HG02852 (cell line): ENCODE results near the gene SORBS1.
A peak's percentile ranks its signal among the peaks of the same experiment; 100 is the strongest.

ENCODE experiments used
- ATAC-seq: cut with Tn5 transposase; IDR thresholded peaks from one replicate; pipeline ENCODE4 v1.9.1; 2021; ENCODE audit warnings: mild to moderate bottlenecking, moderate library complexity; ENCODE audit not compliant: unreplicated experiment

SORBS1 gene

DNA sequence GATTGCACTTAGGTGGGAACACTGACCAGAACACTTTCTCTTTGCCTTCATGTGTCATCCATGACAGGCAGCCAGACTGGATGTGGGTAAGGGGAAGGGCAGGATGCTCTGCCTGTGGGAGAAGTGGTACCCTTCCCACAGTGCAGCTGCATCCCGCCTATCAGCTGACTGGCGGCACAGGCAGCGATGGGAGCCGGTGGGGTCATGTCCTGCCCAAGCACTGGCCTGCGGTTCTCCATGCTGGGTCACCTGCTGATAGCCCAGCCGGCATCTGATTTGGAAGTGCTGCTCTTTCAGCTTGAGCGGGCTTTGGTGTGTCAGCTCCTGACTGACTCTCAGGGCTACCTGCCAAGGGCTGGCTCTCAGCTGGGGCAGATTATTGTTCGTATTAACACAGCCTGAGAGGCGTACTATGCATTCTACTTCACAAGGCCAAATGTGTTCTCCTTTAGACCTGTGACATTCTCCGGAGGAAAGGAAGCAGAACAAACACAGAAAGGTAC lies 165.2 kb downstream of the SORBS1 start:
- ATAC-seq, result no peak

DNA sequence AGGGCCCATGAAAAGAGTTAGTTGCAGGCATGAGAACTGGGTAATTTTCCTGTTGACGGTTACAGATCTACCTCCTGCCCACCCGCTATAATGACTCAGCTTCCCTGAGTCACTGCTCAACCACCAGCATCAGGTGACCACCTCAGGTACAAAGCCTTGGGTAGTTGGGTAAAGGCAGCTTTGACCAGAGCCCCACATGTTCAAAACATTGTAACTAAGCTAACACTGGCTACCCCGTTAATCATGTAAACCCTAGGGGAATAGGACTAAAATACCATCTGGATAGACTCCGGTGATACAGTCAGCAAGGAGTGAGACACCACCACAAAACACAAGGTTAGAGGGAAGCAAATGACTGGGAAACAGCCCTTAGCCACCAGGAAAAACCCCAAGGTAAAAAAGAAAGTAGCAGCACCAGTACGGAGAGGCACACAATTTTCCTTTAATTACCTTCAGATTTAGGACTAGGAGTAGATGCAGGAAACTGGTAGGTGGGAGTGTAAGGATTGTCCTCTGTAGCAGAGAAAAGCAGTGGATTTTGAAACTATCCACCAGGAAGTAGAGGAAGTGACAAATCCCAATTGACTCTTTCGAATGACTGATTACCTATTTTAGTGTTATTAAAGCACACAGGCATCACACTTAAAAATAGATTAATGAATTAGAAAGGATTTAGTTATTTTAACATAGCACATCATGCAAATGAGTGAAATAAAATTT lies 166.8 kb downstream of the SORBS1 start:
- no peak for ATAC-seq

DNA sequence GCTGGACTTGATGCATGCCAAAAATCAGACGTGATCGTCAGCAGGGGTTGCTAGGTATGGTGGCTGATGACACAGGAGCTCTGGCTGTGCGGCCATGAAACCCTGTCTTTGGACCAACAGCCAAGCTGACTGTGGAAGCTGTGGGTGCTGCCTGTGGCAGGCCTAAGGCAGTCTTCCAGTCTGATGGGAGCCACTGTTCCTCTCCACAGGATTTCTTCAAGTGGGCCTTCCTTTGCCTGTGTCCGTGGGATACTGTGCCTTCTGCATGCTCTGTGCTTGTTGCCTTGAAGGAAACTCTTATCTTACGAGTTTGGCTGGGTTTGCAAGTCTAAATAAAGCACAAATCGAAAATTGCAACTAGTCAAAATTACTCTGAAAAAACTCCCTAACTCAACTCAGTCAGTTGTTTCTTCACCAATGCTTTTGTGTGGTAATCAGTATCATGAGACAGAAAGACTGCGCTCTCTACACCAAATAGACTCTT lies 168.4 kb downstream of the SORBS1 start:
- peak; percentile 47 for ATAC-seq

DNA sequence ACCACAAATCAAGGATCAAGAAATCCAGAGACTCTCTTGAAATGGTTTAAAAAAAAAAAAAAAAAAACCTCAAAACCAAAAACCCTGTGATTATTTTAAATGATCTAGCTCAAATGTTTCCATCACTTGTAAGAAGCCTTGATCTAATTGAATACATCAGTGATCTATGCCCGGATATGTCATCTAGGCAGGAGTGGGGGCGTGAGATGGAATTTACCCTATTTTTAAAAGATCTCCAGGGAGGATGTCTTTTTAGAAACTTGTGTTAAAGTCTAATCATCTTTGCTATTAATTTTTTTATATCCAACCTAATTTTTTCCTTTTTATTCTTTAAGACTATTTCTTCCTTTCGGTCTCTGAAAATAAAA lies 169.0 kb downstream of the SORBS1 start:
- no peak for ATAC-seq

DNA sequence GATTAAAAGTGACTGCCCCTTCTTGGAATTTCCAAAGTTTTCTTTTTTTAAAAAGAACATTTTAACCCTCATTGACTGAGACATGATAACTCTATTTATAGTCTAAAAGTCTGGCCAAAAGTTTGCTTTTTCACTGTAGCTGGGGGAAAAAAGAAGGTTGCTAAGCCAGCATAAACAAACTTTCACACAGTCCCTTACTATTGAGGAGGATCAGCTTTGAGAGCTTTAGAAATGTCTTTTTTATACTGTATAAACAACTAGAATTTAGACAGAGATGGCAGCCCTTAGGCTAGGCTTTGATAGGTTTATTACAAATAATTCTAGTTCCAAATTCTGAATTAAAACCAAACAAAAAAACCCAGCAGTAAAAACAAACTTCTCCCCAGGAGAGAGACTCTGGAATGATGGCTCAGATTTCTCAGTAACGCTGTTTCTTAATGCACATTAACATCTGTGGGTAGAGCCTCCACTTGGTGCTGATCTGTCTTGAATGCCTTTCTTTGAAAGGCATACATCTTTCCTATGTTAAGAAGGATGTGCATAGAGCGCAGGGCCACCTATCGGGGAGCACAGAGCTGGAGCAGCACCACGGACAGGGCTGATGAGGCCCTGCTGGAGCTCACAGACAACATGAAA lies 169.5 kb downstream of the SORBS1 start:
- no peak for ATAC-seq

DNA sequence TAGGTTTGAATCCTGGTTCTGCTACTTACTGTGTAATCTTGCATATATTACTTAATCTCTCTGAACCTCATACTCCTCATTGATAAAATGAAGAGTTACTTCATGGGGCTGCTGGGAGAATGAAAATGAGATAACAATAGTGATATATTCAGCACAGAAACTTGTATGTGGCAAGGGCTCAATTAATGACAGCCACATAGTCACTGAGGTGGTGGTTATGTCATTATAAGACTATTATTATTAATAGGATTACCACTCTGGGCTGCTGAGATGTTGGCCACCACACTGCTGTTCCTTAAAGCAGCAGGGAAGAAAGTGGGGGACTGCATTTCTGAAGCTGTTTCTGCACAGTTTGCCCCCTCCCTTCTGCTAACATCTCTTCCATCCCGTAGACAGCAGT lies 170.0 kb downstream of the SORBS1 start:
- no peak for ATAC-seq

DNA sequence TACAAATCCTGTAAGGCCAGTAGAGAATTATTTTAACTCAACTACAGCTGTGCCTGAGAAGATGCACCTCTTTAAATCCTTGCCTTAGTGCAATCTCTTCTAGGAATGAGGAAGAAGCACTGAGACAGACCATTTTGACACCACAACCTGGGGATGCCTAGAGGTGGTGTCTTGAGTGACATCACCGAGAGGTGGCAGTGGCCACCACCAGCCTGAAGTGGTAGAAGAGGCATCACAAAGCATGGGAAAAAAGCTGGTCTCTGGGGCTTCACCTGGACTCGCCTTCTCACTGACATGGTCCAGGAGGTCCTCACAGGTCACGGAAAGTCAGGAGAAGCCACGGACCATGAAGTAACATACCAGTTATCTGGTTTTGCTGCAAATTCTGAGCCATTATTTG lies 171.2 kb downstream of the SORBS1 start:
- ATAC-seq, result no peak

DNA sequence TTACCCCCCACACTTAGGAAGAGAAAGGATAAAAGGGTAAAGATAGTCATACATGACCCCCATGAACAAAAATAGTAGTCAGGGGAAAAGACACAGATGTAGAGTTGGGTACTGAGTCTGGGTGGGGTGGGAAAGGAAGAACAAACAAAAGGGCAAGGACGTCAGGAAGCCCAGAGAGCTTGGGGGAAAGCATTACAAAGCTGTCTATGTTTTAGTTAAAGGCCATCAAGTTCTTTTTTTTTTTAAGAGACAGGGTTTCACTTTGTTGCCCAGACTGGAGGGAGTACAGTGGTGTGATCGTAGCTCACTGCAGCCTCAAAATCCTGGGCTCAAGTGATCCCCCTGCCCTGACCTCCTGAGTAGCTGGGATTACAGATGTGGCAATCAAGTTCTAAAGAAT lies 172.0 kb downstream of the SORBS1 start:
- no peak for ATAC-seq

DNA sequence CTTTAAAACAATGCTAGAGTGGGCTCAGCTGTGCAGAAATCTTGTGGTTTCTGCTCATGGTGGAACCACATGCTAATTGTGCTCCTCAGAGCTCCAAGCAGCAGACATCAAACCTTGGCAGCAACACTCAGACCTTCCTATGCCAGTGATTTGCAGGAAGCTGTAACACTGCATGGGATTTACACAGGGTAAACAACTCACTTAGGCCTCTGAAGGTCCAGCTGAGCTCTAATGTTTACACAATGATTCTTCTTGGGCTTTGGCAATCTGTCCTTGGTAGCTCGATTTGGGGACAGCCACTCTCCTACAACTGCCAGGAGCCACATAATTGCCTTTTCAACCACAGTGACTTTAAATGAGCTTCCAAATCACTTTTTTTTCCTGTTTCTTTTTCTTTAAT lies 172.6 kb downstream of the SORBS1 start:
- no peak for ATAC-seq

DNA sequence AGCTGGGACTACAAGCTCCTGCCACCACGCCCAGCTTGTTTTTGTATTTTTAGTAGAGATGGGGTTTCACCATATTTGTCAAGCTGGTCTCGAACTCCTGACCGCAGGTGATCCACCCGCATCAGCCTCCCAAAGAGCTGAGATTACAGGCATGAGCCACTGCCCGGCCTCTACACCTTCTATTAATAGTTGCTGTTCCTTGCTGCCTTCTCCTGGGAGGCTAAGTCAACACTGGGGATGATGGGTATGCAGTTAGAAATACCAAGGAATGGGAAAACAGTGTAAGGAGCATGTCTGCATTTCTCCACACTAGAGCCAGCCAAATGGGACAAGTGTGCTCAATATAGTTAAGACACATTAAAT lies 173.1 kb downstream of the SORBS1 start:
- ATAC-seq, result no peak

DNA sequence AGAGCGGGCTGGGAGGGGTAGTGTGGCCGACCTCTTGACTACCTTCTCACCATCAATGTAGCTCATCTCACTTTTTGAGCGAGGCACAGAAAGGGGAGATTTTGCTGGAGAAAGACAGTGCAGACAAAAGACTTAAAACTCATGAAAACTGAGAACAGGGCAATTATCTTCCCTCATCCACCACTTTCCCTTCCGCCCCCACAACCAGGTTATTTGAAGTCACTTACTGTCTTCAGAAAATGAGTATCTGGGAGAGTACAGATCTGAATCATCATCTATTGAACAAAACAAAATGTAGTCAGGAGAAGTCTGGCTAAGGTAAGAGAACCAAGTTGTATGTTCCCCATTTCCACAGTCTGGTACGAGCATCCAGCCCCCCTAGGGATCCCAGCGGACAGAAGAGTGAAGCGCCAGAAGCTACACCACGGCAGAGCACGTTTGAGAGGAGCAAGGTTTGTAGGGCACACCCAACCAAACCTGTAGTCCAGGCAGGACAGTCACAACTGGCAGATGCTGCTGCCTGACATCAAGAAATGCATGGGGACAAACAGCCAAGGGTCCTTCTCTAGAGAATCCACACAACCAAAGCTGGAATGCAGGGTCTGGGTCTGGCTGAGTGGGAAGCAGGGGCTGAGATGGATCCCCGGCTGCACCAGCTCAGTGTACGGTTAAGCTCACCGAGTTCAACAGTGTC lies 177.0 kb downstream of the SORBS1 start:
- peak; percentile 55 for ATAC-seq

DNA sequence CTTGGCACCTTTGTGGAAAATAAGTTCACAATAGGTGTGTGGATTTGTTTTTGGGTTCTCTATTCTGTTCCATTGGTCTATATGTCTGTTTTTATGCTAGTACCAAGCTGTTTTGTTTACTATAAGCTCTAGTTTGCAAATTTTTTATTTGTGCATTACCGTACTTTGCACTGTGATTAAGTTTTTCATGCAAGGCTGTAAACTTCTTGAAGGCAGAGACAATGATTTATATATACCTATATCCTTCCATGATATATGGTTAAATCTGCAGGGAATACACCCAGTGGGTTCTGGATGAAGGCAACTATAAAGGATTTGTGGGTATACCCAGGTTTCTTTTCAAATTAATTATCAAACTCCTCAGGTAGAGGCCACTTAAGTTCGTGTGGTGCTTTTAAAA lies 178.6 kb downstream of the SORBS1 start:
- ATAC-seq, result no peak

DNA sequence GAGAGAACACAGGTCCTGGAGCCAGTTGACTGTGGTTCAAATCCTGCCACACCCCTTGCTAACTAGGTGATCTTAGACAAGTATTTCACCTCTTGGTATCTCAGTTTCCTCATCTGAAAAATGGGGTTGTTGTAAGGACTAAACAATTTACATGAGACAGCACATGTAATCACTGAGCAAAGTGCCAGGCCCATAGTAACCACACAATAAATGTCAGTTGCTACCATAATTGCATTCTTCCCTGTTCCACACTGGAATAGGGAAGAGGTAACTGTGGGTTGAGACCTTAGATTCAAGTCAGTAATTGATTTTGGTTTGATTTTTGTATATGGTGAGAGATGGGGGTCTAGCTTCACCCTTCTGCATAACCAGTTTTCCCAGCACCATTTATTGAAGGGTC lies 179.0 kb downstream of the SORBS1 start:
- no peak for ATAC-seq

DNA sequence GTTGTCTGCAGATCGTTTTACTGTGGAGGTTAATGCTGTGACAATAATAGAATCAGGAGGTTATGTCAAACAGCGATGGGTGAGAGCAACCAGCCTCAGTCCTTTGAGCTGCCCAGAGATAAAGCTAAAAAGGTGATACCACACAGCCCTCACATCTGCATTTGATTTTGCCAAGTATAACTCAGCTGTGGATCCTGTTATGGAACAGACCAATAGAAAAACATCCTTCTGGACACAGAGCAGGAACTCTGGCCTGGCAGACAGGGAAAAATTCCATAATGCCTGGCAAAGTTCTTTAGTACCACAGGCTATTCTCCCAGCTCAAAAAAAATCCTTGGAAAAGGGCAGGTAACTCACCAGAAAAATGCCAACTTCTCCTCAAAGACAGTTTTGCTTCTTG lies 183.2 kb downstream of the SORBS1 start:
- ATAC-seq, result no peak

DNA sequence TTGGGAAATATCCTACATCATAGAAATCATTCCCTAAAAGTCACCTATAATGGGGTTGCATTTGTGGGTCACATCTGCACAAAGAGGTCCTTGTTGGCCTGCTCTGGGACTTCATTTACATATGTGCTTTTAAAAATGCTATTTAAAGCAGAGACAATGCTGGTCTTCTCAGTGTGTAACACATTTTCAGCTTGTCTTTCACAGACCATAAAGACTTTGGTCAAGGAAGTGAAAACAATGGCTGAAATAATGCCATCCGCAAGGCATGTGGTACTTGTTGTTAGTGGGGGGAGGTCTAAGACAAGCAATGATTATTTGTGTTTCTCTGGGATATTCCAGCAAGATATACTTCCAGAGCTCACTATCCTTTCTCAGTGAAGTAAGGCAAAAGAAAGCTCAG lies 185.8 kb downstream of the SORBS1 start:
- ATAC-seq, result no peak

DNA sequence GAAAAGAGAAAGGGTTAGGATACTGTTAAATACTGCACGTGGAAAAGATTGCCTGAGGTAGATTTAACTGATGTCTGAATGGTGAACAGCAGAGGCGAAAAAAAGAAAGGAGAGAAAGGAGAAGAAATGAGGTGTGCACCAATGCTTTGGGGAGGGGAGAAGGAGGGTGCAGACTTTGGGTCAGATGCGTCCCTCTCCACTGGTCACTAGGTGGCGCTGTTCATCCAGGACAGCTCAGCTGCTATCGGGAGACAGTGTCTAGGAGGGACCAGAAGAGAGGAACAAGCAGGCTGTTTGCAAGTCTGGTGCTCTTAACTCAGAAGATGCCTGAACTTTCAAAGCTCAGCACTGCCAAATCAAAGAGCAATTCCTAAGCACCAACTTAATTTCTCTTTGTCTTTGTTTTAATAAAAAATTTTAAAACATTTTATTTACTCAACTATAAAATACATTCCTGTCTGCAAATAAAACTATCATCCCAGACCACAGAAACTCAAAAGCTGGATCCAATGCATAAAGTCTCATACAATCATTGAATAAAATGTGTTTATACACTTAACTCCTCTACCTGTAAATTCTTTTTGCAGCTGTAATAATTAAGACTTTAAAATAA lies 186.5 kb downstream of the SORBS1 start:
- peak; percentile 90 for ATAC-seq

DNA sequence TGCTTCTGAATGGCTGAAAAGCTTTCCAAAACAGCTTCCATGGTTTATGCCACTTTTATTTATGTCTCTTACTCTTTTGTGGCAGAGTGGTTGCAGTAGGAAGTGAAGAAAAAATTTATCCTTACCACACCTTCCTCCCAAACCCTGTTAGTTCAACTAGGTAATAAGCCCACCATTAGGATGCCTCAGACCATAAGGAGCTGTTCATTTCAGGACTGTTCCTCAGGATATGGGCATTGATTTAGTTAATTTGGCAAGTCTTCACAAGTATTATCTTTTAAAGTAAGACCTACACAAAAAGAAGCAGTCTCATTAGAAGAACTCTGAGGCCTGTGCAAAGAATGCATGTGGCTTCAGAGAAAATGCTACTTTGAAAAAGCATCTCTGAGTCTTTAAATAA lies 187.5 kb downstream of the SORBS1 start:
- no peak for ATAC-seq

DNA sequence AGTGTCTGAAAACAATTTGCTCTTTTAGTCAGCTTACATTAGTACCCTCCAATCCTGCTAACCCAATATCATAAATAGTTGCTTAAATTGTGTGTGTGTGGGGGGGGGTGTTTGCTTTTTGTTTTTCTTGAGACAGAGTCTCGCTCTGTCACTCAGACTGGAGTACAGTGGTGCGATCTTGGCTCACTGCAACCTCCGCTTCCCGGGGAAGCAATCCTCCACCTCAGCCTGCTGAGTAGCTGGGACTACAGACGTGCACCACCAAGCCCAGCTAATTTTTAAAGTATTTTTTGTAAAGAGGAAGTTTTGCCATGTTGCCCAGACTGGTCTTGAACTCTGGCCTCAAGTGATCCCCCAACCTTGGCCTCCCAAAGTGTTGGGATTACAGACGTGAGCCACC lies 196.8 kb downstream of the SORBS1 start:
- ATAC-seq, result no peak

DNA sequence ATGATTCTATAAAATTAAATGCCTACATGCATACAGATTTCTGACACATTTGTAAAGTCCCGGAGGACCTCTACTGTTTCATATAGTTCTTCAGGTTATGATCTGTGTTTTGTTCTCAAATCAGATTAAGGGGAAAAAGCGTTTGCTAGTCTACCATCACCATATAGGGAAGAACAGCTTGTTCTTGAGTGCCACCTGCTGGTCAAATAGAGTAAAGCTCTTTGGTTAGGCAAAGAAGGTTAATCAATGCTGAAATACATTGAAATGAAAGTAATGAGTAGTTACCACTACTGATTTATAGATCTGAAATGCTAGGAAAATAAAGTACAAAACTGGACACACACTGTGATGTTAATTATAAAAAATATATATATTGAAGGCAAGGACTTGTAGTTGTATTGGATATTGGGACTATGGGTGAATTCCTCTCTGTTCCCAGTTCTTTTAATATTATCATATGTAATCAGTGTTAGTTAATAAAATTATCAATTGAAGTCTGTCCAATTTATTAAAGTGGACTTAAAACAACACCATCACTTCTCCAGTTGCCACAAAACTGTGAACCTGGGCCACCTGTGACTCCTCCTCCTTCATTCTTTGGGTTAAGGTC lies 197.8 kb downstream of the SORBS1 start:
- ATAC-seq, result peak; percentile 72

DNA sequence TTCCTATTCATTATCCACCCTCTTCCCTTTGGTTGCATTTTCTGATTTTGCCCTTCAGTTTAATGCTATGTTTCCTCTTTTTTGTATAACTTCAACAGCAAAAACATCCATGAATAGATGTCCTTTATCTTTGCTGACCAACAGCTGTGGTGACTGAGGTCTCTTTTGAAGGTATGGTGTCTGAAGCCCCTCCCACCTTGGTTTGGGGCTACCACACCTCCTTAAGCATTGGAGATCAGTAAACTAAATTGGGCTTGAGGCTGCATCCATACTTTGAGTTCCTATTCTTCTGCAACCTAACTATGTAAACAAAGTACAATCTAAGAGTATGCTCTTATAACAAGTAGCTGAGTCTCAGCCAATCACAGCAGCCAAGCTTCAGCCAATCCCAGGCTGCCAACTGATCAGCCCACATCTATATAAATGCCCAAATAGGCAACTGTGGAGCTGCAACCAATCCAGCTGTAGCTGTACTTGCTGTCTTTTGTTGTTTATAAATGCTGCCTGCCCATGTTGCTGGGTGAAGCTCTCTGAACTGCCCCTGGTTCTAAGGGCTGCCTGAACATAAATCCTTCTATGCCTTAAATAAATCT lies 201.0 kb downstream of the SORBS1 start:
- no peak for ATAC-seq

DNA sequence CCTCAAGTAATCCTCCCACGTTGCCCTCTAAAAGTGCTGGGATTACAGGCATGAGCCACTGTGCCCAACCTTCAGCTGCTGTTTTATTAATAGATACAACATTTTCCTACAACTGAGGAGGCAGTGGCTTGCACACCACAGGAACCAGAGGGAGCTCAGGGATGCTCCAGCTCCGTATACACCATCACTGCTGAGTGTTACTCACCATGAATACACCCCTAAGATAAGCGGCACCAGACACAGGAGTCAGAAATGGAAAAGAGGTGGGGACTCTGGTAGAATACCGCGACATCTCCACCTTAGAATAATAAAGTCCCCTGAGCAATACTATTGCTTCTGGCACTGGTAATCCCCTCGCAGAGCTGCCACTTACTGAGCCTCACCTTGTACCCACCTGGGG lies 201.7 kb downstream of the SORBS1 start:
- no peak for ATAC-seq
